Measurements from ENCODE around the gene MKRN2.

The MKRN2 gene

GRCh38 chr3:12588039-12589009 lies 31.4 kb downstream of the MKRN2 start:
- no peaks in the 10 kb centered on the region for H3K27me3 ChIP-seq (ENCODE audit: low read depth, low read length)
- H3K4me1 ChIP-seq (ENCODE audit: control insufficient read depth in 1 of 2, insufficient read depth in 2 of 2, low read length in 2 of 2): no peaks in the 10 kb centered on the region
- H3K4me3 ChIP-seq (ENCODE audit: low read depth in 1 of 2, low read length in 2 of 2): no peak overlapping the region
- no peaks in the 10 kb centered on the region for H3K9me3 ChIP-seq (ENCODE audit: control insufficient read depth in 1 of 2, low read length in 2 of 2)
- no peak overlapping the region for H3K27ac ChIP-seq (ENCODE audit: low read length)
- peaks cover 54 to 79% of the 10 kb centered on the region in 2 donors for H3K36me3 ChIP-seq (ENCODE audit: control insufficient read depth in 1 of 2, insufficient read depth in 2 of 2, low read length in 2 of 2)

DNA sequence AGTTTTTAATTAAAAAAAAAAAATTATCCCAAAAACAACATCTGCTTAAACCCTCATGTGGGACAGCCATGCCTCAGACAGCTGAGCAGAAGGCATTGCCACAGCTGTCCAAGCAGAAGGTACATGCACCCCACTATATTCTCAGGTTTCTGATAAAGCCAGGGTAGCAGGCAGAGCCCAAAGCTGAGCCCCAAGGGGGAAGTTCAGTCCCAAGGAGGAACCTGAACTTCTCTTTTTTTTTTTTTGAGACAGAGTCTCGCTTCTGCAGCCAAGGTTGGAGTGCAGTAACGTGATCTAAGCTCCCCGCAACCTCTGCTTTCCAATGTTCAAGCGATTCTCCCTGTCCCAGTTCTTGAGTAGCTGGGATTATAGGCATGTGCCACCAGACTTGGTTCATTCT lies 33.2 kb downstream of the MKRN2 start:
- Histone ChIP-seq H3K36me3 (ENCODE audit: control insufficient read depth in 1 of 2, insufficient read depth in 2 of 2, low read length in 2 of 2) (peaks cover 55 to 79% of the 10 kb centered on the region in 2 donors), H3K27me3 (ENCODE audit: low read depth, low read length) (no peaks in the 10 kb centered on the region), H3K4me3 (ENCODE audit: low read depth in 1 of 2, low read length in 2 of 2) (no peak overlapping the region), H3K27ac (ENCODE audit: low read length) (no peak overlapping the region), H3K4me1 (ENCODE audit: control insufficient read depth in 1 of 2, insufficient read depth in 2 of 2, low read length in 2 of 2) (no peaks in the 10 kb centered on the region), H3K9me3 (ENCODE audit: control insufficient read depth in 1 of 2, low read length in 2 of 2) (no peaks in the 10 kb centered on the region)

DNA sequence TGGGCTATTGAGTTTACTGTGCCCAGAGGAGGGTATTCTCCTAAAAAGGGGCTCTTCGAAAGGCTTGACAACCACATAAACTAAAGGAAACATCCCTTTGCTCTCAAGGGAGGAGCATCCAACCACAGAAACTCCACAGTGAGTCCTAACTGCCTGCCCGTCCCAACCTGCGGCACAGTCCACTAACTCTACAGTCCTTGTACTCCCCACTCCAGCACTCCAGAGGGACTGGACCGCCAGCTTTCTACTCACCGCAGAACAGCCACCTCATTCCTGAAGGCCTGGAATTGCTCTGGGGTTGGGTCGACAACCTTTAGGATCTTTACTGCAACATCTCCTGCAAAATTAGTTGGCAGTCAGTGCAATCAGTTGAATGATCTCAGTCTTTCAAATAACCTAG lies 34.6 kb downstream of the MKRN2 start:
- peaks cover 55 to 76% of the 10 kb centered on the region in 2 donors for H3K36me3 ChIP-seq (ENCODE audit: control insufficient read depth in 1 of 2, insufficient read depth in 2 of 2, low read length in 2 of 2)
- H3K27ac ChIP-seq (ENCODE audit: low read length): no peak overlapping the region
- H3K4me1 ChIP-seq (ENCODE audit: control insufficient read depth in 1 of 2, insufficient read depth in 2 of 2, low read length in 2 of 2): no peaks in the 10 kb centered on the region
- no peaks in the 10 kb centered on the region for H3K9me3 ChIP-seq (ENCODE audit: control insufficient read depth in 1 of 2, low read length in 2 of 2)
- H3K4me3 ChIP-seq (ENCODE audit: low read depth in 1 of 2, low read length in 2 of 2): no peak overlapping the region
- H3K27me3 ChIP-seq (ENCODE audit: low read depth, low read length): no peaks in the 10 kb centered on the region

DNA sequence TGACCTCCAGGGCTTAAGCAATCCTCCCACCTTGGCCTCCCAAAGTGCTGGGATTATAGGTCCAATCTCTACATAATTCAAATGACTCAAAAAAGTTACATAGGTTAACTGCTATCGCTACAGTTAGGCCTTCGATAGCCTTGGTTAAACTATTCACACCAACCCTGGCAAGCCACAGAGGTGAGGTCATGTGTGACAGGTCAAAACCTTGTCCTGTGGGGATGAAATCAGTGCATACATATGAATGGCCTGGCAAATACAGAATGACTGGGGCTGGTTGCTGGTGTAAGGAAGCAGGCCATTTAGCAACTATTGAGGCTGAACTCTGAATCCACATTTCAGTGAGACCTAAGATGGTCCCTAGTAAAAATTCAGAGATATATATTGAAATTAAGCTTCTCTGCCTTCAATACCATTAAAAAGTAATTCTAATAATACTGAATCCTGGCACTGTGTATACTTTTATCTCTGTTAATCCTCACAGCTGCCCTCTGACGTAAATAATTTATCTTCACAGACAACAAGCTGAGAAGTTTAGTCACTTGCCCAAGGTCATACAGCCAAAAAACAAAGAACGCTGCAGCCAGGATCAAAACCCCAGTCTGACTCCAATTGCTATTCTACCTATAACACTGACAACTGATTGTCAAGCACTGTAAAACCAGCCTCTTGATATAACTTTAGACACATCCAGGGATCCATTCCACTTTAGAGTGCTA lies 35.3 kb downstream of the MKRN2 start:
- no peaks in the 10 kb centered on the region for H3K4me1 ChIP-seq (ENCODE audit: control insufficient read depth in 1 of 2, insufficient read depth in 2 of 2, low read length in 2 of 2)
- no peaks in the 10 kb centered on the region for H3K27me3 ChIP-seq (ENCODE audit: low read depth, low read length)
- no peak overlapping the region for H3K27ac ChIP-seq (ENCODE audit: low read length)
- H3K9me3 ChIP-seq (ENCODE audit: control insufficient read depth in 1 of 2, low read length in 2 of 2): no peaks in the 10 kb centered on the region
- peaks cover 56 to 78% of the 10 kb centered on the region in 2 donors for H3K36me3 ChIP-seq (ENCODE audit: control insufficient read depth in 1 of 2, insufficient read depth in 2 of 2, low read length in 2 of 2)
- H3K4me3 ChIP-seq (ENCODE audit: low read depth in 1 of 2, low read length in 2 of 2): no peak overlapping the region

GRCh38 chr3:12593473-12593872 lies 36.6 kb downstream of the MKRN2 start:
- no peak overlapping the region for H3K4me3 ChIP-seq (ENCODE audit: low read depth in 1 of 2, low read length in 2 of 2)
- no peaks in the 10 kb centered on the region for H3K4me1 ChIP-seq (ENCODE audit: control insufficient read depth in 1 of 2, insufficient read depth in 2 of 2, low read length in 2 of 2)
- H3K27ac ChIP-seq (ENCODE audit: low read length): no peak overlapping the region
- H3K36me3 ChIP-seq (ENCODE audit: control insufficient read depth in 1 of 2, insufficient read depth in 2 of 2, low read length in 2 of 2): peaks cover 50 to 80% of the 10 kb centered on the region in 2 donors
- H3K9me3 ChIP-seq (ENCODE audit: control insufficient read depth in 1 of 2, low read length in 2 of 2): no peaks in the 10 kb centered on the region
- no peaks in the 10 kb centered on the region for H3K27me3 ChIP-seq (ENCODE audit: low read depth, low read length)

DNA sequence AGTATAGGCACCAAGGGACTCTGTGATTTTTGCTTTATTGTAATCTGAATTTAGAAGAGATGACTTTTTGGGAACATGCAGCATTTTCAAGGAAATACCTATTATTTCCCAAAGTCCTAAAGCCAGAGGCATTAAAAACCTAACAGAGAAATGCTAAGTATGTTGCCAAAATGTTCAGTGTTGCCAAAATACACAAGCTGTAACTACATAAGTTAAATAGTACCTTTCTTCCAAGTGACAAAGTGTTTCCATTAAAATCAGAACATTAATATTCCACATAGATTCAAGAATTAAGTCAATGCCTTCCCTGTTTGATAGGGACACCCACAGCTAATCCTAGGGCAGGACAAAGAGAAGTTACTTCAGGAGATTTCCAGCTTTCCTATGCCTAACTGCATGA lies 42.0 kb downstream of the MKRN2 start:
- H3K27me3 ChIP-seq (ENCODE audit: low read depth, low read length): no peaks in the 10 kb centered on the region
- H3K4me3 ChIP-seq (ENCODE audit: low read depth in 1 of 2, low read length in 2 of 2): no peak overlapping the region
- no peaks in the 10 kb centered on the region for H3K4me1 ChIP-seq (ENCODE audit: control insufficient read depth in 1 of 2, insufficient read depth in 2 of 2, low read length in 2 of 2)
- peaks cover 53 to 63% of the 10 kb centered on the region in 2 donors for H3K36me3 ChIP-seq (ENCODE audit: control insufficient read depth in 1 of 2, insufficient read depth in 2 of 2, low read length in 2 of 2)
- H3K9me3 ChIP-seq (ENCODE audit: control insufficient read depth in 1 of 2, low read length in 2 of 2): no peaks in the 10 kb centered on the region
- H3K27ac ChIP-seq (ENCODE audit: low read length): no peak overlapping the region

- Histone ChIP-seq H3K4me1 (ENCODE audit: control insufficient read depth in 1 of 2, insufficient read depth in 2 of 2, low read length in 2 of 2) (no peaks in the 10 kb centered on the region), H3K27me3 (ENCODE audit: low read depth, low read length) (no peaks in the 10 kb centered on the region), H3K27ac (ENCODE audit: low read length) (no peak overlapping the region), H3K9me3 (ENCODE audit: control insufficient read depth in 1 of 2, low read length in 2 of 2) (no peaks in the 10 kb centered on the region), H3K4me3 (ENCODE audit: low read depth in 1 of 2, low read length in 2 of 2) (no peak overlapping the region), H3K36me3 (ENCODE audit: control insufficient read depth in 1 of 2, insufficient read depth in 2 of 2, low read length in 2 of 2) (peaks cover 50 to 51% of the 10 kb centered on the region in 2 donors)
These were observed 44.2 kb downstream of the MKRN2 start for GRCh38 chr3:12601072-12601471.

DNA sequence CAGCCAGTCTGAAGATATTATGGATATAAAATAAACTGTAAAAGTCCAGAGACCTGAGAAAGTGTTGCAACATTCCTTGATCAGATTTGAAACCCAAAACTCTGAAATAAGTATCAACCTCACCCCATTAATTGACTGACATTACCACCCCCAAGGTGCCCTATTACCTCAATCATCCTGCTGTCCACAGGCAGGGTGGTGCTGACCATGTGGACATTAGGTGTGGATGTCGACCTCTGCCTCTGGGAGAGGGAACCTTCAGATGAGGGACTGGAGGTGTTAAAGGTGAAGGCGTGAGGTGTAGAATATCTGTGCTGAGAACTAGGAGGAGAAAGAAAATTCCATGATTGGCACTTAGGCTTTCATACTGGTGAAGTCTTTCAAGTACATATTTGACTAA lies 47.1 kb downstream of the MKRN2 start:
- Histone ChIP-seq H3K36me3 (ENCODE audit: control insufficient read depth in 1 of 2, insufficient read depth in 2 of 2, low read length in 2 of 2) (peaks cover 44 to 53% of the 10 kb centered on the region in 2 donors), H3K9me3 (ENCODE audit: control insufficient read depth in 1 of 2, low read length in 2 of 2) (no peaks in the 10 kb centered on the region), H3K4me3 (ENCODE audit: low read depth in 1 of 2, low read length in 2 of 2) (no peak overlapping the region), H3K27ac (ENCODE audit: low read length) (no peak overlapping the region), H3K27me3 (ENCODE audit: low read depth, low read length) (no peaks in the 10 kb centered on the region), H3K4me1 (ENCODE audit: control insufficient read depth in 1 of 2, insufficient read depth in 2 of 2, low read length in 2 of 2) (no peaks in the 10 kb centered on the region)

- no peaks in the 10 kb centered on the region for H3K9me3 ChIP-seq (ENCODE audit: control insufficient read depth in 1 of 2, low read length in 2 of 2)
- no peaks in the 10 kb centered on the region for H3K4me1 ChIP-seq (ENCODE audit: control insufficient read depth in 1 of 2, insufficient read depth in 2 of 2, low read length in 2 of 2)
- H3K4me3 ChIP-seq (ENCODE audit: low read depth in 1 of 2, low read length in 2 of 2): no peak overlapping the region
- no peak overlapping the region for H3K27ac ChIP-seq (ENCODE audit: low read length)
- H3K27me3 ChIP-seq (ENCODE audit: low read depth, low read length): no peaks in the 10 kb centered on the region
- H3K36me3 ChIP-seq (ENCODE audit: control insufficient read depth in 1 of 2, insufficient read depth in 2 of 2, low read length in 2 of 2): peaks cover 39 to 47% of the 10 kb centered on the region in 2 donors
These were observed 51.5 kb downstream of the MKRN2 start for GRCh38 chr3:12608376-12608775.

- no peak overlapping the region for H3K4me3 ChIP-seq (ENCODE audit: low read depth in 1 of 2, low read length in 2 of 2)
- H3K27me3 ChIP-seq (ENCODE audit: low read depth, low read length): no peaks in the 10 kb centered on the region
- H3K4me1 ChIP-seq (ENCODE audit: control insufficient read depth in 1 of 2, insufficient read depth in 2 of 2, low read length in 2 of 2): peaks cover 0 to 5% of the 10 kb centered on the region in 2 donors
- peaks cover 34 to 39% of the 10 kb centered on the region in 2 donors for H3K36me3 ChIP-seq (ENCODE audit: control insufficient read depth in 1 of 2, insufficient read depth in 2 of 2, low read length in 2 of 2)
- H3K9me3 ChIP-seq (ENCODE audit: control insufficient read depth in 1 of 2, low read length in 2 of 2): no peaks in the 10 kb centered on the region
- H3K27ac ChIP-seq (ENCODE audit: low read length): no peak overlapping the region
These were observed 54.2 kb downstream of the MKRN2 start for GRCh38 chr3:12611117-12611516.

GRCh38 chr3:12612514-12613226 lies 55.8 kb downstream of the MKRN2 start:
- H3K4me1 ChIP-seq (ENCODE audit: control insufficient read depth in 1 of 2, insufficient read depth in 2 of 2, low read length in 2 of 2): peaks cover 0 to 5% of the 10 kb centered on the region in 2 donors
- H3K4me3 ChIP-seq (ENCODE audit: low read depth in 1 of 2, low read length in 2 of 2): no peak overlapping the region
- peaks cover 29 to 38% of the 10 kb centered on the region in 2 donors for H3K36me3 ChIP-seq (ENCODE audit: control insufficient read depth in 1 of 2, insufficient read depth in 2 of 2, low read length in 2 of 2)
- H3K27ac ChIP-seq (ENCODE audit: low read length): no peak overlapping the region
- H3K27me3 ChIP-seq (ENCODE audit: low read depth, low read length): no peaks in the 10 kb centered on the region
- no peaks in the 10 kb centered on the region for H3K9me3 ChIP-seq (ENCODE audit: control insufficient read depth in 1 of 2, low read length in 2 of 2)
